ENCODE data around the gene CPB1. TPM values are rescaled to one million over a fixed set of nuclear protein-coding genes. Genes with fewer than 3 reads are reported as not detected.
"Not testable (repeated sequence)": the region's sequence is repeated elsewhere in the genome, so short reads cannot be mapped to it uniquely, and the experiment has no call there.

The CPB1 gene
- total RNA-seq (2022) (not detected in 2 replicates), Bru-seq, nascent RNA (not detected), BruChase-seq, experiment 1, labeled RNA remaining after a 6-hour chase (not detected), BruChase-seq, experiment 2, labeled RNA remaining after a 2-hour chase (not detected)
- long read RNA-seq = 0 reads

DNA sequence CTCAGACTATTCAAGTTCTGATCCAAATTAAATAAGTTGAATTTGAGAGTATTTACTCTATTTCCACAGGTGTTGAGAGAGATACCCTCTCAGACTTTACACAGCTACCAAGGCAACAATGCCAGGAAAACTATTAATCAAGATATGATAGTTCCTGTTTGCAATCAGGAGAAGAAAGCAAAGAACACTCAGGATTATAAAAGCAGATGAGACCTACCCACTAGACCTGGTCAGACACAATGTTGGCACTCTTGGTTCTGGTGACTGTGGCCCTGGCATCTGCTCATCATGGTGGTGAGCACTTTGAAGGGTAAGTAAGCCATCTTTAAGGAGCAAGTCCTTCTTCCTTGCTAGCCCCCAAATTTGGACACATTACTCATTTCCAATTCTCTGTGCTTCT, at the start of gene CPB1:
Gene CPB1, plus strand, starts transcription at position 227 of the 400 bp plus-strand sequence. Its CDS starts 13 bp downstream, at position 240.
- Mint-ChIP-seq H3K36me3 (ENCODE audit: insufficient read depth, unreplicated experiment) (no peaks in the 10 kb centered on the region), H3K27ac (ENCODE audit: low read depth, unreplicated experiment) (no peak within 1 kb of the TSS), H3K9me3 (ENCODE audit: unreplicated experiment) (no peaks in the 10 kb centered on the region), H3K4me3 (ENCODE audit: unreplicated experiment) (no peak within 1 kb of the TSS), H3K27me3 (ENCODE audit: insufficient read depth, unreplicated experiment) (peaks cover 64% of the 10 kb centered on the region), H3K4me1 (ENCODE audit: insufficient read depth, unreplicated experiment) (no peaks in the 10 kb centered on the region)
- no peak for DNase-seq (ENCODE audit: unreplicated experiment)
- POLR2A ChIA-PET = no interaction called here
- intact Hi-C loops (cut with micrococcal nuclease) = no loop called here
- CTCF ChIA-PET = interaction anchor here (1.2 kb wide), 1 partner anchor 34 kb away, joined by 3 read pairs; no protein-coding TSS in a partner anchor
- TF ChIP-seq, protein P1, sequence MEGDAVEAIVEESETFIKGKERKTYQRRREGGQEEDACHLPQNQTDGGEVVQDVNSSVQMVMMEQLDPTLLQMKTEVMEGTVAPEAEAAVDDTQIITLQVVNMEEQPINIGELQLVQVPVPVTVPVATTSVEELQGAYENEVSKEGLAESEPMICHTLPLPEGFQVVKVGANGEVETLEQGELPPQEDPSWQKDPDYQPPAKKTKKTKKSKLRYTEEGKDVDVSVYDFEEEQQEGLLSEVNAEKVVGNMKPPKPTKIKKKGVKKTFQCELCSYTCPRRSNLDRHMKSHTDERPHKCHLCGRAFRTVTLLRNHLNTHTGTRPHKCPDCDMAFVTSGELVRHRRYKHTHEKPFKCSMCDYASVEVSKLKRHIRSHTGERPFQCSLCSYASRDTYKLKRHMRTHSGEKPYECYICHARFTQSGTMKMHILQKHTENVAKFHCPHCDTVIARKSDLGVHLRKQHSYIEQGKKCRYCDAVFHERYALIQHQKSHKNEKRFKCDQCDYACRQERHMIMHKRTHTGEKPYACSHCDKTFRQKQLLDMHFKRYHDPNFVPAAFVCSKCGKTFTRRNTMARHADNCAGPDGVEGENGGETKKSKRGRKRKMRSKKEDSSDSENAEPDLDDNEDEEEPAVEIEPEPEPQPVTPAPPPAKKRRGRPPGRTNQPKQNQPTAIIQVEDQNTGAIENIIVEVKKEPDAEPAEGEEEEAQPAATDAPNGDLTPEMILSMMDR (IDR thresholded peaks at IDR 0.05; ENCODE audit: unreplicated experiment) = no peak
- BruUV-seq (replicated peaks) = no TSS peak

DNA sequence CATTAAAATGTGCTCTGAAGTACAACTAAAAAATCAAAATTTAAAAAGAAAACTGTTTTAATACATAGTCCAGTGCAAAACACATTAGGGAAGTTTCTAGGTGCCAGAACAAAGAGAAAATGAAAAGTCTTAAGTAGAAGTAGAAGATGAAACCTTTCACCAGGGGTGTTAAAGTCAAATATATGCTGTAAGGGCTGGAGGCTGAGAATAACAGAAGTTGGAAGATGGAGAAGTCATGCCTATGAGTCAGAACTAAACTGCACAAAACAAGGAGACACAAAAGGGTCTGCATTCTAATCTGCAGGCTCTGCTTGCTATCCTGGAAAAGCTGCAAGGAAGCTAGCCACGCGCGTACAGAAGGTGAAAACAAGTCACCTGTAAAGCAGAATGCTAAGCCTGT, 48.7 kb upstream of the CPB1 start:
- ChIA-PET POLR2A (no interaction called here), CTCF (no interaction called here)
- intact Hi-C loops (cut with micrococcal nuclease) = loop anchor here (5.0 kb wide), 1 partner anchor 43 kb away; no protein-coding TSS in a partner anchor
- Mint-ChIP-seq H3K27ac (ENCODE audit: low read depth, unreplicated experiment) (no peak overlapping the region), H3K36me3 (ENCODE audit: insufficient read depth, unreplicated experiment) (no peaks in the 10 kb centered on the region), H3K4me3 (ENCODE audit: unreplicated experiment) (no peak overlapping the region), H3K9me3 (ENCODE audit: unreplicated experiment) (no peaks in the 10 kb centered on the region), H3K4me1 (ENCODE audit: insufficient read depth, unreplicated experiment) (no peaks in the 10 kb centered on the region), H3K27me3 (ENCODE audit: insufficient read depth, unreplicated experiment) (peaks cover 11% of the 10 kb centered on the region)
- TF ChIP-seq, protein P1 (IDR thresholded peaks at IDR 0.05; ENCODE audit: unreplicated experiment) = no peak
- no peak for DNase-seq (ENCODE audit: unreplicated experiment)
- no TSS peak for BruUV-seq (replicated peaks)

DNA sequence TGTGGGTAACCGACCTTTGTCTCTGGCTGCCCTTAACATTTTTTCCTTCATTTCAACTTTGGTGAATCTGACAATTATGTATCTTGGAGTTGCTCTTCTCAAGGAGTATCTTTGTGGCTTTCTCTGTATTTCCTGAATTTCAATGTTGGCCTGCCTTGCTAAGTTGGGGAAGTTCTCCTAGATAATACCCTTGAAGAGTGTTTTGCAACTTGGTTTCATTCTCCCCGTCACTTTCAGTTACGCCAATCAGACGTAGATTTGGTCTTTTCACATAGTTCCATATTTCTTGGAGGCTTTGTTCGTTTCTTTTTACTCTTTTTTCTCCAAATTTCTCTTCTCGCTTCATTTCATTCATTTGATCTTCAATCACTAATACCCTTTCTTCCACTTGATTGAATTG, 42.6 kb upstream of the CPB1 start:
- H3K36me3 Mint-ChIP-seq (ENCODE audit: insufficient read depth, unreplicated experiment); CTCF ChIA-PET; H3K4me1 Mint-ChIP-seq (ENCODE audit: insufficient read depth, unreplicated experiment); POLR2A ChIA-PET; intact Hi-C loops (cut with micrococcal nuclease); H3K4me3 Mint-ChIP-seq (ENCODE audit: unreplicated experiment); H3K27ac Mint-ChIP-seq (ENCODE audit: low read depth, unreplicated experiment); H3K9me3 Mint-ChIP-seq (ENCODE audit: unreplicated experiment); DNase-seq (ENCODE audit: unreplicated experiment); BruUV-seq (replicated peaks): not testable (repeated sequence)
- peaks cover 49% of the 10 kb centered on the region for H3K27me3 Mint-ChIP-seq (ENCODE audit: insufficient read depth, unreplicated experiment)

DNA sequence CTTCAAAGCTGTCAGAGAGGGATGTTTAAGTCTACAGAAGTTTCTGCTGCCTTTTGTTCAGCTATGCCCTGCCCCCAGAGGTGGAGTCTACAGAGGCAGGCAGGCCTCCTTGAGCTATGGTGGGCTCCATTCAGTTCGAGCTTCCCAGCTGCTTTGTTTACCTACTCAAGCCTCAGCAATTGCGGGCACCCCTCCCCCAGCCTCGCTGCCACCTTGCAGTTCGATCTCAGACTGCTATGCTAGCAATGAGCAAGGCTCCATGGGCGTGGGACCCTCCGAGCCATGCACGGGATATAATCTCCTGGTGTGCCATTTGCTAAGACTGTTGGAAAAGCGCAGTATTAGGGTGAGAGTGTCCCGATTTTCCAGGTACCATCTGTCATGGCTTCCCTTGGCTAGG, 41.5 kb upstream of the CPB1 start:
- POLR2A ChIA-PET; H3K4me1 Mint-ChIP-seq (ENCODE audit: insufficient read depth, unreplicated experiment); H3K9me3 Mint-ChIP-seq (ENCODE audit: unreplicated experiment); H3K4me3 Mint-ChIP-seq (ENCODE audit: unreplicated experiment); H3K27ac Mint-ChIP-seq (ENCODE audit: low read depth, unreplicated experiment); intact Hi-C loops (cut with micrococcal nuclease); DNase-seq (ENCODE audit: unreplicated experiment); BruUV-seq (replicated peaks); H3K36me3 Mint-ChIP-seq (ENCODE audit: insufficient read depth, unreplicated experiment): not testable (repeated sequence)
- CTCF ChIA-PET = interaction anchor here (0.6 kb wide), 1 partner anchor 159 kb away, joined by 4 read pairs; no protein-coding TSS in a partner anchor
- H3K27me3 Mint-ChIP-seq (ENCODE audit: insufficient read depth, unreplicated experiment) = peaks cover 60% of the 10 kb centered on the region

DNA sequence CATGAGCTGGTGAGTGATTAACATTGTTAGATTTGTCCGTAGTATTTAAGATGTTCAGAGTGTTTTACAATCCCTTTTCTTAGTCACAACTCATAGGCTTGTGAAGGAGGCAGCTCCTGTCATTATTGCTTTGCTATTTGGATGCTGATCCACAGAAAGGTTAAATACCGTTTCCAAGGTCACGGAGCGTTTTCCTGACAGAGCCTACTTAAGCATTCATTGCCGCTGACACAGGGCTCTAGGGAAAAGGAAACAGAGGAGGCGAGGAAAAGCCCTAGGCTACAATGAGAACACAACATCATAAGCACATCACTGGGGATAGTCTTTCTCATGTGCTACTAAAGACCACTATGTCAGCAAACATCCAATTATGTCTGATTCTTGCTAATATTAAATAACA, 38.5 kb upstream of the CPB1 start:
- Mint-ChIP-seq H3K9me3 (ENCODE audit: unreplicated experiment) (no peaks in the 10 kb centered on the region), H3K27me3 (ENCODE audit: insufficient read depth, unreplicated experiment) (peaks cover 70% of the 10 kb centered on the region), H3K36me3 (ENCODE audit: insufficient read depth, unreplicated experiment) (no peaks in the 10 kb centered on the region), H3K27ac (ENCODE audit: low read depth, unreplicated experiment) (no peak overlapping the region), H3K4me3 (ENCODE audit: unreplicated experiment) (no peak overlapping the region), H3K4me1 (ENCODE audit: insufficient read depth, unreplicated experiment) (no peaks in the 10 kb centered on the region)
- TF ChIP-seq, protein P1 (IDR thresholded peaks at IDR 0.05; ENCODE audit: unreplicated experiment) = no peak
- no TSS peak for BruUV-seq (replicated peaks)
- POLR2A ChIA-PET = no interaction called here
- DNase-seq (ENCODE audit: unreplicated experiment) = no peak
- CTCF ChIA-PET = interaction anchor here (1.0 kb wide), 1 partner anchor 159 kb away, joined by 3 read pairs; no protein-coding TSS in a partner anchor
- intact Hi-C loops (cut with micrococcal nuclease) = no loop called here
